Tibial nerve (tissue), 4 donors: Measurements from ENCODE around the gene TBL1X. TPM values are rescaled to one million over a fixed set of nuclear protein-coding genes. Genes with fewer than 3 reads are reported as not detected.

Source experiments
- DNase-seq, 2 donors: peaks; one replicate each; pipeline ENCODE4 v3.0.0-alpha.2; 2019; ENCODE audit warnings: low spot score in 2 of 2
- H3K27ac ChIP-seq, 4 donors: fragments of 200-600 bp; sonication (generic) in 3 of 4; one replicate each; pipeline ENCODE4 v1.5.1; 2017 to 2019; ENCODE audit warnings: mild to moderate bottlenecking in 1 of 4
- H3K27me3 ChIP-seq, 2 donors: fragments of 200-600 bp; sonication (generic) in 1 of 2; one replicate each; pipeline versions ENCODE4 v1.5.1 to v1.6.0; 2017 to 2019
- H3K36me3 ChIP-seq, 3 donors: fragments of 200-600 bp; sonication (generic); one replicate each; pipeline ENCODE4 v1.5.1; 2018 to 2019
- H3K4me1 ChIP-seq, 4 donors: fragments of 200-600 bp; sonication (generic) in 3 of 4; one replicate each; pipeline ENCODE4 v1.5.1; 2017 to 2019
- H3K4me3 ChIP-seq, 4 donors: fragments of 200-600 bp; sonication (generic) in 3 of 4; one replicate each; pipeline ENCODE4 v1.5.1; 2017 to 2019; ENCODE audit warnings: mild to moderate bottlenecking in 1 of 4, moderate library complexity in 1 of 4
- H3K9me3 ChIP-seq, 4 donors: fragments of 200-600 bp; sonication (generic) in 3 of 4; one replicate each; pipeline ENCODE4 v1.5.1; 2017 to 2019
- CTCF ChIP-seq, 5 experiments: fragments of 200-600 bp in 3 of 5; fragments of 450-650 bp in 2 of 5; sonication (generic) in 3 of 5; IDR thresholded peaks; one replicate each; pipeline ENCODE4 v1.5.1; 2016 to 2019; ENCODE audit warnings: antibody characterized with exemption in 5 of 5, mild to moderate bottlenecking in 3 of 5, moderate library complexity in 2 of 5
- EP300 ChIP-seq, 2 donors: sonication (generic); formaldehyde crosslinking; IDR thresholded peaks; one replicate each; pipeline ENCODE4 v1.6.1; 2017; ENCODE audit warnings: antibody characterized with exemption in 2 of 2, mild to moderate bottlenecking in 1 of 2
- POLR2A ChIP-seq, 2 donors: fragments of 450-650 bp; IDR thresholded peaks; one replicate each; pipeline ENCODE4 v1.6.1; 2017; ENCODE audit warnings: antibody characterized with exemption in 2 of 2, mild to moderate bottlenecking in 2 of 2, moderate library complexity in 2 of 2
- WGBS, 2 donors: methylation state at CpG; one replicate each; pipeline ENCODE4 v1.1.5; 2018; 5-methylcytosine and 5-hydroxymethylcytosine counted together
- total RNA-seq, 4 donors: library from RNA; depleted of rRNA; stranded (reverse); fragments of >200 nt; gene quantifications; one replicate each; pipeline ENCODE4 v1.1.0, GENCODE V29; 2016

The TBL1X gene
- total RNA-seq, 4 donors from 2014 or later, result 12.2 to 25.2 (median 19.5) TPM

GRCh38 chrX:9701790-9702189 is 236.9 kb downstream of the TBL1X start:
- no peak for TF ChIP-seq CTCF (IDR thresholded peaks at IDR 0.05)
- no peak for TF ChIP-seq EP300 (IDR thresholded peaks at IDR 0.05)
- TF ChIP-seq POLR2A (IDR thresholded peaks at IDR 0.05), result no peak
- Histone ChIP-seq H3K9me3 (peaks cover 0 to 4% (median 0%) of the 10 kb centered on the region in 4 donors), H3K4me3 (no peak overlapping the region), H3K27ac (no peak overlapping the region), H3K36me3 (peaks cover 0 to 45% (median 0%) of the 10 kb centered on the region in 3 donors), H3K4me1 (no peaks in the 10 kb centered on the region), H3K27me3 (no peaks in the 10 kb centered on the region)
- no peak for DNase-seq
- WGBS, 2 donors, result 95 to 96% methylated on average over 12 of the region's 12 CpGs

DNA sequence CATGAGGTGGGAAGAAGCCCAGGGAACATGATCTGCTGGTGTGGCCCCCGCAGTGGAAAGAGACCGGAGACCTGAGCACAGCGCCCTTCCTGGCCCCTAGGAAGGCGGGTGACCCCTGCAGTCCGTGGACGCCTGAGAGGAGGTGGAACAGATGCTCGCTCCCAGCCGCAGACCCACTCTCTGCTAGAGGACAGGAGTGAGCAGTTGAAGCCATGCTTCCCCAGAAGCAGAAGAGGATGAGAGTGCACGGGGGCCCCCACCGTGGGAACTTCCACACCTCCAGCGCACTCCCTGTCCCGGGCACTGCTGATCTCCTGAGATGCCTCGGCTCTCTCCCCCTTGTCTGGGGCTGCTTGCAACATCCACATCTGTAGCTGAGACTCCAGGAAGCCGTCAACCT is 238.5 kb downstream of the TBL1X start:
- 86 to 89% methylated on average over 11 to 14 of the region's 14 CpGs for WGBS, 2 donors
- Histone ChIP-seq H3K4me1 (no peaks in the 10 kb centered on the region), H3K9me3 (peaks cover 0 to 4% (median 0%) of the 10 kb centered on the region in 4 donors), H3K27me3 (no peaks in the 10 kb centered on the region), H3K4me3 (no peak overlapping the region), H3K27ac (no peak overlapping the region), H3K36me3 (peaks cover 0 to 45% (median 0%) of the 10 kb centered on the region in 3 donors)
- TF ChIP-seq CTCF (IDR thresholded peaks at IDR 0.05) (no peak), EP300 (IDR thresholded peaks at IDR 0.05) (no peak), POLR2A (IDR thresholded peaks at IDR 0.05) (no peak)
- DNase-seq, result no peak

- no peak overlapping the region for H3K27ac ChIP-seq
- no peak overlapping the region for H3K4me3 ChIP-seq
- no peak for DNase-seq
- 87 to 93% methylated on average over 4 to 6 of the region's 6 CpGs for WGBS, 2 donors
- TF ChIP-seq POLR2A (IDR thresholded peaks at IDR 0.05), result no peak
- TF ChIP-seq CTCF (IDR thresholded peaks at IDR 0.05), result no peak
- TF ChIP-seq EP300 (IDR thresholded peaks at IDR 0.05), result no peak
- H3K4me1 ChIP-seq, result no peaks in the 10 kb centered on the region
- no peaks in the 10 kb centered on the region for H3K27me3 ChIP-seq
- peaks cover 0 to 45% (median 0%) of the 10 kb centered on the region in 3 donors for H3K36me3 ChIP-seq
- H3K9me3 ChIP-seq, result peaks cover 0 to 4% (median 0%) of the 10 kb centered on the region in 4 donors
Observed at GRCh38 chrX:9704876-9705465, 240.1 kb downstream of the TBL1X start.

- Histone ChIP-seq H3K36me3 (peaks cover 0 to 46% (median 0%) of the 10 kb centered on the region in 3 donors), H3K27ac (no peak overlapping the region), H3K9me3 (peaks cover 0 to 4% (median 0%) of the 10 kb centered on the region in 4 donors), H3K4me3 (no peak overlapping the region), H3K27me3 (no peaks in the 10 kb centered on the region), H3K4me1 (no peaks in the 10 kb centered on the region)
- WGBS, 2 donors, result 67 to 76% methylated on average over 4 of the region's 4 CpGs
- TF ChIP-seq POLR2A (IDR thresholded peaks at IDR 0.05) (no peak), EP300 (IDR thresholded peaks at IDR 0.05) (no peak), CTCF (IDR thresholded peaks at IDR 0.05) (no peak)
- no peak for DNase-seq
Observed at GRCh38 chrX:9706421-9706820, 241.6 kb downstream of the TBL1X start.

- no peak for TF ChIP-seq POLR2A (IDR thresholded peaks at IDR 0.05)
- TF ChIP-seq EP300 (IDR thresholded peaks at IDR 0.05), result no peak
- TF ChIP-seq CTCF (IDR thresholded peaks at IDR 0.05), result no peak
- Histone ChIP-seq H3K9me3 (peaks cover 0 to 4% (median 0%) of the 10 kb centered on the region in 4 donors), H3K27ac (no peak overlapping the region), H3K27me3 (no peaks in the 10 kb centered on the region), H3K4me3 (no peak overlapping the region), H3K36me3 (peaks cover 0 to 57% (median 0%) of the 10 kb centered on the region in 3 donors), H3K4me1 (no peaks in the 10 kb centered on the region)
- DNase-seq, result no peak
- WGBS, 2 donors, result 63 to 69% methylated on average over 9 to 13 of the region's 13 CpGs
Observed at GRCh38 chrX:9707306-9708033, 242.6 kb downstream of the TBL1X start.
